EH (cell line): ENCODE measurements around the gene KRTAP10-5.
"Not testable (repeated sequence)": the region's sequence is repeated elsewhere in the genome, so short reads cannot be mapped to it uniquely, and the experiment has no call there.

ENCODE experiments used
- DNase-seq: peaks from one replicate; pipeline ENCODE4 v3.0.0-alpha.2; 2015; ENCODE audit warnings: low read depth

Gene KRTAP10-5

GRCh38 chr21:44580231-44580821 lies at the start of gene KRTAP10-5:
Gene KRTAP10-5 (minus strand): TSS chr21:44580604. CDS start chr21:44580578, 26 bp downstream.
- DNase-seq = not testable (repeated sequence)

GRCh38 chr21:44628707-44629391 lies 48.4 kb upstream of the KRTAP10-5 start:
- DNase-seq = no peak

- DNase-seq = not testable (repeated sequence)
Observed at GRCh38 chr21:44627831-44628233, 47.4 kb upstream of the KRTAP10-5 start.

- DNase-seq = not testable (repeated sequence)
Observed at GRCh38 chr21:44627181-44627822, 46.9 kb upstream of the KRTAP10-5 start.

GRCh38 chr21:44626673-44627143 lies 46.3 kb upstream of the KRTAP10-5 start, which contains the start of gene KRTAP10-9:
Gene KRTAP10-9 (plus strand): TSS chr21:44627093. CDS start chr21:44627172, 79 bp downstream.
- no peak for DNase-seq

GRCh38 chr21:44626262-44626661 lies 45.9 kb upstream of the KRTAP10-5 start:
- no peak for DNase-seq

GRCh38 chr21:44625756-44626155 lies 45.4 kb upstream of the KRTAP10-5 start:
- no peak for DNase-seq

- no peak for DNase-seq
Observed at GRCh38 chr21:44623575-44623974, 43.2 kb upstream of the KRTAP10-5 start.

- no peak for DNase-seq
Observed at GRCh38 chr21:44619886-44620285, 39.5 kb upstream of the KRTAP10-5 start.

GRCh38 chr21:44618909-44619308 lies 38.5 kb upstream of the KRTAP10-5 start:
- no peak for DNase-seq

GRCh38 chr21:44618504-44618903 lies 38.1 kb upstream of the KRTAP10-5 start:
- DNase-seq = no peak

GRCh38 chr21:44617071-44617501 lies 36.7 kb upstream of the KRTAP10-5 start:
- DNase-seq = no peak

GRCh38 chr21:44616591-44616926 lies 36.2 kb upstream of the KRTAP10-5 start:
- no peak for DNase-seq

GRCh38 chr21:44615911-44616590 lies 35.6 kb upstream of the KRTAP10-5 start:
- no peak for DNase-seq

- no peak for DNase-seq
Observed at GRCh38 chr21:44615466-44615865, 35.1 kb upstream of the KRTAP10-5 start.

- no peak for DNase-seq
Observed at GRCh38 chr21:44614961-44615391, 34.6 kb upstream of the KRTAP10-5 start.

- no peak for DNase-seq
Observed at GRCh38 chr21:44614161-44614631, 33.8 kb upstream of the KRTAP10-5 start.

- DNase-seq = no peak
Observed at GRCh38 chr21:44613386-44614155, 33.2 kb upstream of the KRTAP10-5 start.

GRCh38 chr21:44612669-44613229 lies 32.3 kb upstream of the KRTAP10-5 start:
- DNase-seq = no peak

GRCh38 chr21:44612029-44612486 lies 31.7 kb upstream of the KRTAP10-5 start, which contains the start of gene KRTAP10-8:
Gene KRTAP10-8 (plus strand): TSS chr21:44612079. CDS start chr21:44612101, 22 bp downstream.
- no peak for DNase-seq

GRCh38 chr21:44611551-44611950 lies 31.1 kb upstream of the KRTAP10-5 start:
- DNase-seq = no peak
